IMR-90 (cell line): ENCODE data around the gene PRCP. TPM values are rescaled to one million over a fixed set of nuclear protein-coding genes. Genes with fewer than 3 reads are reported as not detected.

Experiments
- ATAC-seq: fragments of 200-7000 bp; cut with Tn5 transposase; 2 replicates; pipeline ENCODE4 v1.9.1; 2020; ENCODE audit warnings: low read depth, mild to moderate bottlenecking, moderate library complexity
- BruUV-seq: library from RNA; stranded (reverse); fragments of 400-500 nt; replicated peaks from 2 replicates; lab custom pipeline; 2021; lab: Mats Ljungman, UMichigan
- CTCF ChIA-PET: fragments of 300-600 bp; formaldehyde crosslinking; extraction: SDS; loops from one replicate; lab custom pipeline; 2021; ENCODE audit warnings: antibody characterized with exemption; lab: Yijun Ruan, JAX
- POLR2A ChIA-PET: fragments of 300-600 bp; sonication (Branson Sonifier 250); formaldehyde crosslinking; loops from one replicate; lab custom pipeline; 2022; ENCODE audit warnings: antibody characterized with exemption; ENCODE audit not compliant: unreplicated experiment; lab: Charles Lee
- DNase-seq: peaks from one replicate; pipeline ENCODE4 v3.0.0; 2013
- H2AFZ ChIP-seq: replicated peaks from 2 replicates; pipeline ENCODE3; 2013; ENCODE audit warnings: low read length, mild to moderate bottlenecking; ENCODE audit not compliant: poor library complexity
- H2AK5ac ChIP-seq: 2 replicates; pipeline ENCODE4 v1.6.1; 2013; ENCODE audit warnings: low read depth, low read length, inconsistent platforms
- H2AK9ac ChIP-seq: replicated peaks from 2 replicates; pipeline ENCODE3; 2013; ENCODE audit warnings: mild to moderate bottlenecking, low read depth, low read length, moderate library complexity; ENCODE audit not compliant: poor library complexity
- H2BK120ac ChIP-seq: 2 replicates; pipeline ENCODE4 v1.6.1; 2013; ENCODE audit warnings: low read depth, low read length, inconsistent platforms
- H2BK15ac ChIP-seq: 3 replicates; pipeline ENCODE4 v1.6.1; 2013; ENCODE audit warnings: low read depth, low read length, inconsistent platforms
- H2BK20ac ChIP-seq: 2 replicates; pipeline ENCODE4 v1.6.1; 2013; ENCODE audit warnings: low read depth, mild to moderate bottlenecking, inconsistent platforms, low read length, moderate library complexity
- H2BK5ac ChIP-seq: 2 replicates; pipeline ENCODE4 v1.6.1; 2013; ENCODE audit warnings: mild to moderate bottlenecking, low read depth, low read length, inconsistent platforms; ENCODE audit not compliant: poor library complexity, severe bottlenecking
- H3K14ac ChIP-seq: replicated peaks from 2 replicates; pipeline ENCODE4 v1.6.1; 2013; ENCODE audit warnings: low read depth, low read length, inconsistent platforms
- H3K18ac ChIP-seq: 2 replicates; pipeline ENCODE4 v1.6.1; 2013; ENCODE audit warnings: low read depth, low read length, control low read depth
- H3K23ac ChIP-seq: 2 replicates; pipeline ENCODE4 v1.6.1; 2013; ENCODE audit warnings: low read depth, low read length, inconsistent platforms
- H3K27ac ChIP-seq: 2 replicates; pipeline ENCODE4 v1.5.1; 2013; ENCODE audit warnings: mild to moderate bottlenecking, control low read depth, low read length; ENCODE audit not compliant: insufficient read depth
- H3K27me3 ChIP-seq: 2 replicates; pipeline ENCODE4 v1.6.1; 2013; ENCODE audit warnings: low read length; ENCODE audit not compliant: control insufficient read depth, insufficient read depth
- H3K36me3 ChIP-seq: 2 replicates; pipeline ENCODE4 v1.6.1; 2013; ENCODE audit warnings: low read length, mixed read lengths; ENCODE audit not compliant: control insufficient read depth, insufficient read depth
- H3K4ac ChIP-seq: 2 replicates; pipeline ENCODE4 v1.6.1; 2013; ENCODE audit warnings: low read depth, low read length, inconsistent platforms
- H3K4me1 ChIP-seq: 2 replicates; pipeline ENCODE4 v1.6.1; 2013; ENCODE audit warnings: low read length, mixed read lengths; ENCODE audit not compliant: control insufficient read depth, insufficient read depth
- H3K4me2 ChIP-seq: 2 replicates; pipeline ENCODE4 v1.6.1; 2013; ENCODE audit warnings: low read depth, mild to moderate bottlenecking, control low read depth, low read length, moderate library complexity
- H3K4me3 ChIP-seq: 2 replicates; pipeline ENCODE4 v1.5.1; 2013; ENCODE audit warnings: low read depth, mild to moderate bottlenecking, control low read depth, low read length, moderate library complexity; ENCODE audit not compliant: insufficient read depth
- H3K56ac ChIP-seq: 2 replicates; pipeline ENCODE4 v1.6.1; 2013; ENCODE audit warnings: low read length, inconsistent platforms; ENCODE audit not compliant: insufficient read depth; ENCODE audit errors: extremely low read depth
- H3K79me1 ChIP-seq, 2 experiments: 2 replicates each; pipeline ENCODE4 v1.6.1; 2013; ENCODE audit warnings: low read length in 2 of 2, inconsistent platforms in 1 of 2, low read depth in 1 of 2
- H3K9ac ChIP-seq: 2 replicates; pipeline ENCODE4 v1.6.1; 2013; ENCODE audit warnings: low read depth, low read length, control low read depth
- H3K9me1 ChIP-seq: 2 replicates; pipeline ENCODE4 v1.6.1; 2013; ENCODE audit warnings: low read length, inconsistent platforms; ENCODE audit not compliant: insufficient read depth
- H3K9me3 ChIP-seq: 2 replicates; pipeline ENCODE4 v1.6.1; 2013; ENCODE audit warnings: low read length; ENCODE audit not compliant: control insufficient read depth, insufficient read depth
- H4K20me1 ChIP-seq: 2 replicates; pipeline ENCODE4 v1.6.1; 2013; ENCODE audit warnings: low read length, inconsistent platforms; ENCODE audit not compliant: insufficient read depth
- H4K5ac ChIP-seq: 2 replicates; pipeline ENCODE4 v1.6.1; 2013; ENCODE audit warnings: mild to moderate bottlenecking, low read depth, low read length, control low read depth
- H4K8ac ChIP-seq, 2 experiments: 2 replicates each; pipeline ENCODE4 v1.6.1; 2013; ENCODE audit warnings: low read depth in 2 of 2, low read length in 2 of 2, control low read depth in 1 of 2, inconsistent platforms in 1 of 2
- H4K91ac ChIP-seq: 2 replicates; pipeline ENCODE4 v1.6.1; 2013; ENCODE audit warnings: low read depth, low read length, inconsistent platforms; ENCODE audit not compliant: insufficient read depth
- RAD21 ChIP-seq: IDR thresholded peaks from 2 replicates; pipeline ENCODE4 v1.6.1; 2012; ENCODE audit warnings: low read length, improper control_type of control experiment
- WGBS, 2 experiments: methylation state at CpG; one replicate each; pipeline versions ENCODE4 v1.1.5 to v1.1.7; 2013; ENCODE audit warnings: missing lambda C conversion rate in 2 of 2; ENCODE audit not compliant: insufficient read length in 1 of 2; ENCODE audit errors: extremely low coverage in 2 of 2; 5-methylcytosine and 5-hydroxymethylcytosine counted together
- dilution Hi-C: fragments of 300-500 bp; cut with HindIII; formaldehyde crosslinking; loops from one replicate; pipeline ENCODE4 v1.14.3; 2018; ENCODE audit warnings: low sequenced_read_pairs; ENCODE audit not compliant: unreplicated experiment
- in situ Hi-C: fragments of 300-500 bp; cut with MboI; formaldehyde crosslinking; loops from 3 replicates; pipeline ENCODE4 v1.14.3; 2019; ENCODE audit warnings: low sequenced_read_pairs, inconsistent platforms, mixed read lengths
- intact Hi-C: fragments of 100-400 bp; cut with micrococcal nuclease; formaldehyde crosslinking; loops from 2 replicates; pipeline ENCODE4 v1.10.0; 2022
- polyA plus RNA-seq, 3 experiments: library from polyadenylated mRNA; depleted of rRNA; stranded (reverse); fragments of >200 nt; gene quantifications; 2 replicates each; pipeline ENCODE4 v1.2.3, GENCODE V29; 2012; ENCODE audit warnings: low replicate concordance in 1 of 3
- total RNA-seq: library from RNA; depleted of rRNA; stranded (reverse); fragments of >200 nt; gene quantifications from 2 replicates; pipeline ENCODE4 v1.2.3, GENCODE V29; 2012

Gene PRCP
- total and polyA plus RNA-seq, 2 of the 4 experiments (the other 2 are of a cell fraction): 31.7 to 64.9 TPM

DNA sequence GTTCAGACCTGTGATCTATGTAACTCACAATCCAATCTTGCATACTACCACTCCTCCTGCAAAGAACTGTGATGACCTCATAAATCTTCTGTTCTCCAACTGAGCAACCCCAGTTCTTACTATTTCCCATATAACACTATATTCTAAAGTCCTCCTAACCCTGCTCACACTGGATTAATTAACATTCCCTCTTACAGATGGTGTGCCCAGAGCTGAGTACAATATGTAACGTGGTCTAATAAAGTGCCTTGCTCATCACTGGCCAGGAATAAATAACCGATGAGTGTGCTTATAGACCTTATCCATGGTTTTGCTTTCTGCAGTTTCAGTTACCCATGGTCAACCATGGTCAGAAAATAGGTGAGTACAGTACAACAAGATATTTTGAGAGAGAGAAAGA lies 28.6 kb downstream of the PRCP start:
- ChIA-PET CTCF (no interaction called here), POLR2A (no interaction called here)
- Histone ChIP-seq H3K36me3 (no peaks in the 10 kb centered on the region), H3K56ac (no peak overlapping the region), H4K8ac (no peak overlapping the region), H2BK20ac (no peak overlapping the region), H2BK15ac (no peak overlapping the region), H3K9me3 (no peaks in the 10 kb centered on the region), H2BK5ac (no peak overlapping the region), H3K27ac (no peak overlapping the region), H3K27me3 (no peaks in the 10 kb centered on the region), H2AFZ (no peak overlapping the region), H3K9ac (no peak overlapping the region), H3K4me3 (no peak overlapping the region), H3K4me1 (0 out of 2 replicates have a peak, but pooled peaks cover 3% of the 10 kb centered on the region), H3K79me1 (peaks cover 3 to 6% of the 10 kb centered on the region in 2 experiments; a peak in 1 of 4 replicates), H2AK5ac (no peak overlapping the region), H3K9me1 (no peaks in the 10 kb centered on the region; the same call in 1 of the 2 replicates), H3K23ac (no peak overlapping the region), H2AK9ac (no peak overlapping the region), H3K18ac (no peak overlapping the region), H3K4me2 (no peak overlapping the region), H4K5ac (no peak overlapping the region), H3K14ac (no peak overlapping the region), H3K4ac (no peak overlapping the region), H4K20me1 (no peaks in the 10 kb centered on the region), H4K91ac (no peak overlapping the region), H2BK120ac (no peak overlapping the region)
- ATAC-seq (no peak), DNase-seq (no peak)
- no CpG with 5 or more reads among the region's 2 CpGs for WGBS, 2 experiments
- dilution Hi-C loops: no loop called here
- intact Hi-C loops: no loop called here
- in situ Hi-C loops: no loop called here
- TF ChIP-seq RAD21: no peak
- no TSS peak for BruUV-seq
